WTC11 (cell line): ENCODE results near the gene TMEM9B. TPM values are rescaled to one million over a fixed set of nuclear protein-coding genes. Genes with fewer than 3 reads are reported as not detected.

Experiments
- ATAC-seq: fragments of 200-7000 bp; cut with Tn5 transposase; 2 replicates; pipeline ENCODE4 v1.10.0; 2021; ENCODE audit warnings: mild to moderate bottlenecking, moderate library complexity
- CTCF ChIA-PET: fragments of 300-600 bp; sonication (Branson Sonifier 250); formaldehyde crosslinking; loops from one replicate; lab custom pipeline; 2021; ENCODE audit warnings: antibody characterized with exemption; lab: Charles Lee
- POLR2A ChIA-PET: fragments of 350-600 bp; sonication (Branson Sonifier 250); formaldehyde crosslinking; loops from one replicate; lab custom pipeline; 2021; ENCODE audit warnings: antibody characterized with exemption; lab: Charles Lee
- DNase-seq: peaks from one replicate; pipeline ENCODE4 v3.0.0; 2021; ENCODE audit warnings: low spot score
- H3K27ac Mint-ChIP-seq: 2 replicates; pipeline ENCODE4 v1.8.0; 2021; ENCODE audit warnings: mixed read lengths
- H3K27me3 Mint-ChIP-seq: 2 replicates; pipeline ENCODE4 v1.8.0; 2021; ENCODE audit warnings: low read depth, mild to moderate bottlenecking, moderate library complexity, mixed read lengths
- H3K36me3 Mint-ChIP-seq: 2 replicates; pipeline ENCODE4 v1.8.0; 2021; ENCODE audit warnings: mixed read lengths
- H3K4me1 Mint-ChIP-seq: 2 replicates; pipeline ENCODE4 v1.8.0; 2022; ENCODE audit warnings: mixed read lengths
- H3K4me3 Mint-ChIP-seq: 2 replicates; pipeline ENCODE4 v1.8.0; 2021; ENCODE audit warnings: mild to moderate bottlenecking, moderate library complexity, mixed read lengths
- H3K9me3 Mint-ChIP-seq: 2 replicates; pipeline ENCODE4 v1.8.0; 2021; ENCODE audit warnings: mixed read lengths
- ELF4 ChIP-seq: sonication (generic); formaldehyde crosslinking; IDR thresholded peaks from 2 replicates; pipeline ENCODE4 v1.8.1; 2022; ENCODE audit warnings: low read depth, mild to moderate bottlenecking, moderate library complexity, missing genetic modification reagents
- ETV6 ChIP-seq: sonication (generic); formaldehyde crosslinking; IDR thresholded peaks from 2 replicates; pipeline ENCODE4 v1.8.1; 2022; ENCODE audit warnings: mild to moderate bottlenecking, missing genetic modification reagents
- FOXP1 ChIP-seq: sonication (generic); formaldehyde crosslinking; IDR thresholded peaks from 2 replicates; pipeline ENCODE4 v1.8.0; 2022; ENCODE audit warnings: missing genetic modification reagents, mild to moderate bottlenecking, moderate library complexity, borderline replicate concordance
- GABPB1 ChIP-seq: sonication (generic); formaldehyde crosslinking; IDR thresholded peaks from 2 replicates; pipeline ENCODE4 v1.8.1; 2023; ENCODE audit warnings: mild to moderate bottlenecking, missing genetic modification reagents
- JUN ChIP-seq: sonication (generic); formaldehyde crosslinking; IDR thresholded peaks from 2 replicates; pipeline ENCODE4 v1.8.0; 2023; ENCODE audit warnings: mild to moderate bottlenecking, missing genetic modification reagents
- MXD4 ChIP-seq: fragments of 250-450 bp; sonication (Bioruptor Pico); IDR thresholded peaks from 2 replicates; pipeline ENCODE4 v1.8.0; 2021; ENCODE audit warnings: mild to moderate bottlenecking, moderate library complexity, borderline replicate concordance
- NR2C2 ChIP-seq: sonication (generic); formaldehyde crosslinking; IDR thresholded peaks from 2 replicates; pipeline ENCODE4 v1.8.0; 2022; ENCODE audit warnings: mild to moderate bottlenecking, missing genetic modification reagents
- OVOL2 ChIP-seq: fragments of 250-450 bp; sonication (Bioruptor Pico); IDR thresholded peaks from 2 replicates; pipeline ENCODE4 v1.9.0; 2021; ENCODE audit warnings: mild to moderate bottlenecking, borderline replicate concordance
- PRDM15 ChIP-seq: sonication (generic); formaldehyde crosslinking; IDR thresholded peaks from 2 replicates; pipeline ENCODE4 v1.8.0; 2022; ENCODE audit warnings: missing genetic modification reagents
- STAT6 ChIP-seq: sonication (generic); formaldehyde crosslinking; conservative IDR thresholded peaks from 2 replicates; pipeline ENCODE4 v1.8.1; 2023; ENCODE audit warnings: mild to moderate bottlenecking, low read depth, missing genetic modification reagents, moderate library complexity
- TCF7 ChIP-seq: sonication (generic); formaldehyde crosslinking; IDR thresholded peaks from 2 replicates; pipeline ENCODE4 v1.8.0; 2022; ENCODE audit warnings: mild to moderate bottlenecking, low read depth, missing genetic modification reagents, moderate library complexity
- TEAD1 ChIP-seq: sonication (generic); formaldehyde crosslinking; IDR thresholded peaks from 2 replicates; pipeline ENCODE4 v1.8.0; 2022; ENCODE audit warnings: mild to moderate bottlenecking, missing genetic modification reagents
- TP53 ChIP-seq: sonication (generic); formaldehyde crosslinking; IDR thresholded peaks from 2 replicates; pipeline ENCODE4 v1.8.1; 2023; ENCODE audit warnings: mild to moderate bottlenecking, missing genetic modification reagents
- ZNF121 ChIP-seq: sonication (generic); formaldehyde crosslinking; IDR thresholded peaks from 2 replicates; pipeline ENCODE4 v1.8.0; 2023; ENCODE audit warnings: missing genetic modification reagents
- ZNF232 ChIP-seq: sonication (generic); formaldehyde crosslinking; IDR thresholded peaks from 2 replicates; pipeline ENCODE4 v1.8.0; 2022; ENCODE audit warnings: mild to moderate bottlenecking, missing genetic modification reagents
- ZNF416 ChIP-seq: fragments of 250-450 bp; sonication (Bioruptor Pico); IDR thresholded peaks from 2 replicates; pipeline ENCODE4 v1.9.0; 2021; ENCODE audit warnings: mild to moderate bottlenecking, inconsistent platforms
- ZNF671 ChIP-seq: fragments of 250-450 bp; sonication (Bioruptor Pico); IDR thresholded peaks from 2 replicates; pipeline ENCODE4 v1.8.0; 2021; ENCODE audit warnings: mild to moderate bottlenecking
- total RNA-seq: library from RNA; stranded (reverse); gene quantifications from 3 replicates; pipeline ENCODE4 v1.2.3, GENCODE V29; 2021
- TF ChIP-seq, protein P1 (sequence below): sonication (generic); formaldehyde crosslinking; IDR thresholded peaks from 2 replicates; pipeline ENCODE4 v1.8.0; 2023; ENCODE audit warnings: missing genetic modification reagents, mild to moderate bottlenecking, borderline replicate concordance
- TF ChIP-seq, protein P2 (sequence below): sonication (generic); formaldehyde crosslinking; IDR thresholded peaks from 2 replicates; pipeline ENCODE4 v1.8.0; 2022; ENCODE audit warnings: mild to moderate bottlenecking, missing genetic modification reagents
- TF ChIP-seq, protein P3 (sequence below): sonication (generic); formaldehyde crosslinking; IDR thresholded peaks from 2 replicates; pipeline ENCODE4 v1.8.1; 2023; ENCODE audit warnings: mild to moderate bottlenecking, moderate library complexity, missing genetic modification reagents

TMEM9B gene
- total RNA-seq, 1 experiment from 2014 or later: 8.7 TPM

DNA sequence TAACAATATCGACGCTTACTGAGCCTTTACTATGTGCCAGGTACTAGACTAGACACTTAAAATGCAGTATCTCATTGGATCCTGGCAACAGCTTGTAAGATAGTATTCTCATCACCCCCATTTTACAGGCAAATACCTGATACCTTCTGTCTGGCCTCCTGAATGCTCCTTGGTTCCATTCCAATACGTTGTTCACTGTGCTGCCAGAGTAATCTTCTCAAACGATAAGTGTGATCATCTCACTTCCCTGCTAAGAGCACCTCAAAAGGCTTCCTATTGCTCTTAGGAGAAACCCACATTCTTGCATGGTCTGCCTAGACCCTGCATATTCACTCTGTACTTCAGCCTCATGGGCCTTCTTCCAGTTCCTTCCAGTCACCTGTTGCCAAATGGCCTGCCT lies 40.8 kb upstream of the TMEM9B start:
- CTCF ChIA-PET: interaction anchor here (0.6 to 2.1 kb wide), 4 partner anchors 11 to 133 kb away, joined by 3 to 11 read pairs (median 4); no protein-coding TSS in a partner anchor

GRCh38 chr11:9004183-9004926 lies 40.1 kb upstream of the TMEM9B start:
- Mint-ChIP-seq H3K4me3 (peak overlapping the region; percentile 64), H3K27ac (no peak overlapping the region), H3K27me3 (peaks cover 85% of the 10 kb centered on the region), H3K4me1 (peaks cover 18% of the 10 kb centered on the region), H3K9me3 (no peaks in the 10 kb centered on the region; the same call in 1 of the 2 replicates), H3K36me3 (no peaks in the 10 kb centered on the region)
- peak; percentile 59 for ATAC-seq
- peak; percentile 68 for DNase-seq
- ChIA-PET POLR2A (no interaction called here), CTCF (interaction anchor here (1.0 to 2.1 kb wide), 9 partner anchors 11 to 503 kb away, joined by 3 to 11 read pairs (median 6); no protein-coding TSS in a partner anchor)
- no peak for TF ChIP-seq ELF4
- peak; percentile 8; the same call in 1 of the 2 replicates for TF ChIP-seq TEAD1
- no peak for TF ChIP-seq PRDM15 (CRISPR knock-in tag)
- no peak; the same call in 1 of the 2 replicates for TF ChIP-seq JUN
- TF ChIP-seq FOXP1: no peak

More for the DNA sequence above, 40.8 kb upstream of the TMEM9B start:
- Mint-ChIP-seq H3K27me3 (peaks cover 88% of the 10 kb centered on the region), H3K4me1 (peaks cover 18% of the 10 kb centered on the region), H3K9me3 (peaks cover 7% of the 10 kb centered on the region), H3K27ac (no peak overlapping the region), H3K36me3 (no peaks in the 10 kb centered on the region), H3K4me3 (peak overlapping the region; percentile 64)
- POLR2A ChIA-PET: no interaction called here
- TF ChIP-seq STAT6 (no peak), OVOL2 (CRISPR knock-in tag) (no peak), ZNF671 (CRISPR knock-in tag) (no peak), ZNF232 (CRISPR knock-in tag) (no peak), ZNF121 (CRISPR knock-in tag) (no peak), MXD4 (no peak), ELF4 (no peak), TP53 (CRISPR knock-in tag) (no peak), GABPB1 (CRISPR knock-in tag) (no peak), ETV6 (CRISPR knock-in tag) (no peak), TEAD1 (no peak), TCF7 (CRISPR knock-in tag) (no peak), NR2C2 (CRISPR knock-in tag) (no peak), ZNF416 (CRISPR knock-in tag) (no peak)
- TF ChIP-seq, protein P1, sequence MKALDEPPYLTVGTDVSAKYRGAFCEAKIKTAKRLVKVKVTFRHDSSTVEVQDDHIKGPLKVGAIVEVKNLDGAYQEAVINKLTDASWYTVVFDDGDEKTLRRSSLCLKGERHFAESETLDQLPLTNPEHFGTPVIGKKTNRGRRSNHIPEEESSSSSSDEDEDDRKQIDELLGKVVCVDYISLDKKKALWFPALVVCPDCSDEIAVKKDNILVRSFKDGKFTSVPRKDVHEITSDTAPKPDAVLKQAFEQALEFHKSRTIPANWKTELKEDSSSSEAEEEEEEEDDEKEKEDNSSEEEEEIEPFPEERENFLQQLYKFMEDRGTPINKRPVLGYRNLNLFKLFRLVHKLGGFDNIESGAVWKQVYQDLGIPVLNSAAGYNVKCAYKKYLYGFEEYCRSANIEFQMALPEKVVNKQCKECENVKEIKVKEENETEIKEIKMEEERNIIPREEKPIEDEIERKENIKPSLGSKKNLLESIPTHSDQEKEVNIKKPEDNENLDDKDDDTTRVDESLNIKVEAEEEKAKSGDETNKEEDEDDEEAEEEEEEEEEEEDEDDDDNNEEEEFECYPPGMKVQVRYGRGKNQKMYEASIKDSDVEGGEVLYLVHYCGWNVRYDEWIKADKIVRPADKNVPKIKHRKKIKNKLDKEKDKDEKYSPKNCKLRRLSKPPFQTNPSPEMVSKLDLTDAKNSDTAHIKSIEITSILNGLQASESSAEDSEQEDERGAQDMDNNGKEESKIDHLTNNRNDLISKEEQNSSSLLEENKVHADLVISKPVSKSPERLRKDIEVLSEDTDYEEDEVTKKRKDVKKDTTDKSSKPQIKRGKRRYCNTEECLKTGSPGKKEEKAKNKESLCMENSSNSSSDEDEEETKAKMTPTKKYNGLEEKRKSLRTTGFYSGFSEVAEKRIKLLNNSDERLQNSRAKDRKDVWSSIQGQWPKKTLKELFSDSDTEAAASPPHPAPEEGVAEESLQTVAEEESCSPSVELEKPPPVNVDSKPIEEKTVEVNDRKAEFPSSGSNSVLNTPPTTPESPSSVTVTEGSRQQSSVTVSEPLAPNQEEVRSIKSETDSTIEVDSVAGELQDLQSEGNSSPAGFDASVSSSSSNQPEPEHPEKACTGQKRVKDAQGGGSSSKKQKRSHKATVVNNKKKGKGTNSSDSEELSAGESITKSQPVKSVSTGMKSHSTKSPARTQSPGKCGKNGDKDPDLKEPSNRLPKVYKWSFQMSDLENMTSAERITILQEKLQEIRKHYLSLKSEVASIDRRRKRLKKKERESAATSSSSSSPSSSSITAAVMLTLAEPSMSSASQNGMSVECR: no peak
- TF ChIP-seq, protein P2, sequence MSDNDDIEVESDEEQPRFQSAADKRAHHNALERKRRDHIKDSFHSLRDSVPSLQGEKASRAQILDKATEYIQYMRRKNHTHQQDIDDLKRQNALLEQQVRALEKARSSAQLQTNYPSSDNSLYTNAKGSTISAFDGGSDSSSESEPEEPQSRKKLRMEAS (CRISPR knock-in tag): no peak
- TF ChIP-seq, protein P3, sequence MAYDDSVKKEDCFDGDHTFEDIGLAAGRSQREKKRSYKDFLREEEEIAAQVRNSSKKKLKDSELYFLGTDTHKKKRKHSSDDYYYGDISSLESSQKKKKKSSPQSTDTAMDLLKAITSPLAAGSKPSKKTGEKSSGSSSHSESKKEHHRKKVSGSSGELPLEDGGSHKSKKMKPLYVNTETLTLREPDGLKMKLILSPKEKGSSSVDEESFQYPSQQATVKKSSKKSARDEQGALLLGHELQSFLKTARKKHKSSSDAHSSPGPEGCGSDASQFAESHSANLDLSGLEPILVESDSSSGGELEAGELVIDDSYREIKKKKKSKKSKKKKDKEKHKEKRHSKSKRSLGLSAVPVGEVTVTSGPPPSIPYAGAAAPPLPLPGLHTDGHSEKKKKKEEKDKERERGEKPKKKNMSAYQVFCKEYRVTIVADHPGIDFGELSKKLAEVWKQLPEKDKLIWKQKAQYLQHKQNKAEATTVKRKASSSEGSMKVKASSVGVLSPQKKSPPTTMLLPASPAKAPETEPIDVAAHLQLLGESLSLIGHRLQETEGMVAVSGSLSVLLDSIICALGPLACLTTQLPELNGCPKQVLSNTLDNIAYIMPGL (CRISPR knock-in tag): no peak
- no peak for ATAC-seq
- no peak for DNase-seq
